Measurements from ENCODE around the gene NUSAP1.
"Not testable (repeated sequence)": the region's sequence is repeated elsewhere in the genome, so short reads cannot be mapped to it uniquely, and the experiment has no call there.

Gene NUSAP1

GRCh38 chr15:41333026-41333562 is 413 bp downstream of the NUSAP1 start:
- DNase-seq (ENCODE audit: low read depth): no peak

- no peak for DNase-seq (ENCODE audit: low read depth)
Measured at GRCh38 chr15:41334293-41335120, 1.8 kb downstream of the NUSAP1 start.

DNA sequence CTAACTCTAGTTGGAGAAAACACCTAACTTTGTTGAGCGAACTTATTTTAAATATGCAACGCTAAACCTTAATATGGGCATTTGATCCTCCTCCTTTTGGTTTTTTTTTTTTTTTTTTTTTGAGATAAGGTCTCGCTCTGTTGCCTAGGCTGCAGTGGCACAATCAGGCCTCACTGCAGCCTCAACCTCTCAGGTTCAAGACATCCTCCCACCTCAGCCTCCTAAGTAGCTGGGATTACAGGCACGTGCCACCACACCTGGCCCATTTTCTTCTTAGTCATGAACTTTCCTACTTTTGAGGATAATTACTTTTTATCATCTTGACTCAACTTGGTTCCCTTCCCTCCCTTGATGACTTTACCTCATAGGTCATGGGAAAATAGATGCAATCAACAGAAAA is 3.9 kb downstream of the NUSAP1 start:
- no peak for DNase-seq (ENCODE audit: low read depth)

- DNase-seq (ENCODE audit: low read depth): no peak
Measured at GRCh38 chr15:41337047-41337446, 4.4 kb downstream of the NUSAP1 start.

DNA sequence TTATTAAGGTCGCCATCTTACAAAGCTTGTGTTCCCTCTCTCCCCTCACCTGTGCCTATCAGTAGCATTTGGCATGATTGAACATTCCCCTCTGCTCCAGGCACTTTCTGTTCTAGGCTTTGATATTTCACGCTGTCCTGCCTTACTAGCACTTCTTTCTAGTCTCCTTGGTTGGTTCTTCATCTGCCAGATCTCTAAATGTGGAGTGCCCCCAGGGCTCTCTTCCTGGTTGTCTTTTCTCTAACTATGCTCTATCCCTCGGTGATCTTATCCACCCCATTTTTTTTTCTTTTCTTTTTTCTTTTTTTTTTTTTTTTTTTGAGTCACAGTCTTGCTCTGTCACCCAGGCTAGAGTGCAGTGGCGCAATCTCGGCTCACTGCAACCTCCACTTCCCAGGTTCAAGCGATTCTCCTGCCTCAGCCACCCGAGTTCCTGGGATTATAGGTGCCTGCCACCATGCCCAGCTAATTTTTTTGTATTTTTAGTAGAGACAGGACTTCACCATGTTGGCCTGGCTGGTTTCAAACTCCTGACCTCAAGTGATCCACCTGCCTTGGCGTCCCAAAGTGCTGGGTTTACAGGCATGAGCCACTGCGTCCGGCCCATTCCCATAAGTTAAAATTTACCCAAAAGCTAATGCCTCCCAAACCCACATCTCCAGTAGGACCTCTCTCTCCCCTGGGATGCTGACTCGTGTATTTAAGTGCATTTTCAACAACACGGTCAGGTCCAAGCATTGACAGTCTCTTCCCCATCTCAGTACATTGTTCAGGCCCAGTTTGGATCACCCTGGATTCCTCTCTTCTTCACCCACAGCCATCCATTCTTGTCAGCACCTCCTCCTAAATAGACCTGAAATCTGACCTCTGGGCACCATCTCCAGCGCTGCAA is 5.2 kb downstream of the NUSAP1 start:
- DNase-seq (ENCODE audit: low read depth): no peak

- no peak for DNase-seq (ENCODE audit: low read depth)
Measured at GRCh38 chr15:41340189-41340695, 7.6 kb downstream of the NUSAP1 start.

GRCh38 chr15:41341519-41341918 is 8.8 kb downstream of the NUSAP1 start:
- no peak for DNase-seq (ENCODE audit: low read depth)

- DNase-seq (ENCODE audit: low read depth): no peak
Measured at GRCh38 chr15:41347236-41347635, 14.6 kb downstream of the NUSAP1 start.

- DNase-seq (ENCODE audit: low read depth): no peak
Measured at GRCh38 chr15:41350057-41350717, 17.5 kb downstream of the NUSAP1 start.

DNA sequence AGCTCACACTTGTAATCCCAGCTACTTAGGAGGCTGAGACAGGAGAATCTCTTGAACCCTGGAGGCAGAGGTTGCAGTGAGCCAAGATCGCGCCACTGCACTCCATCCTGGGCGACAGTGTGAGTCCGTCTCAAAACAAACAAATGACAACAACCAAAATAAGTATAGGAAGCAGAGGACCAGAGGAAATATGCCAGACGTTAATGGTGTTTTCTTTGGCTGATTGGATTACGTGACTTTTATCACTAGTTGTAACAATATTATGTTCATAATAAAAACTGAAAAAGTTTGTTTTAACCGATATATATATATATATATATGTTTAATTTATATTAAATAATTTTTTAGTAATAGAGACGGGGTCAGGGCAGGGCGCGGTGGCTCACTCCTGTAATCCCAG is 21.7 kb downstream of the NUSAP1 start:
- DNase-seq (ENCODE audit: low read depth): no peak

- DNase-seq (ENCODE audit: low read depth): no peak
Measured at GRCh38 chr15:41367418-41367817, 34.7 kb downstream of the NUSAP1 start.

DNA sequence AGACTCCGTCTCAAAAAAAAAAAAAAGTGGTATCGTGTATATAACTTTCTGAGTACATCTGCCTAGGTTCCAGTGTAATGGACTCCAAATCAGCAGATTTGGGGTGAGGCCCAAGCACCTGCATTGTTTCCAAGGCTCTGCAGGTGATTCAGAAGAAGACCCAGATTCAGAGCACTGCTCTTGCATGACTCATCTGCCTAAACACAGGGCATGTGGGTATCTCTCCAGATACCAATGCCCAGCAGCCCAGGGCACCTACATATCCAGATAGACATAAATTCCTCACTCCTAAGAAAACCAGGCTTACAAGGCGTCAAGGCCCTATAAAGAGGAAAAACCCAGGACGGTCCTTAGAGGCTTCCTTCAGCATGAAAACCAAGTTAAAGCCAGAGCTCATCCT is 45.3 kb downstream of the NUSAP1 start:
- no peak for DNase-seq (ENCODE audit: low read depth)

DNA sequence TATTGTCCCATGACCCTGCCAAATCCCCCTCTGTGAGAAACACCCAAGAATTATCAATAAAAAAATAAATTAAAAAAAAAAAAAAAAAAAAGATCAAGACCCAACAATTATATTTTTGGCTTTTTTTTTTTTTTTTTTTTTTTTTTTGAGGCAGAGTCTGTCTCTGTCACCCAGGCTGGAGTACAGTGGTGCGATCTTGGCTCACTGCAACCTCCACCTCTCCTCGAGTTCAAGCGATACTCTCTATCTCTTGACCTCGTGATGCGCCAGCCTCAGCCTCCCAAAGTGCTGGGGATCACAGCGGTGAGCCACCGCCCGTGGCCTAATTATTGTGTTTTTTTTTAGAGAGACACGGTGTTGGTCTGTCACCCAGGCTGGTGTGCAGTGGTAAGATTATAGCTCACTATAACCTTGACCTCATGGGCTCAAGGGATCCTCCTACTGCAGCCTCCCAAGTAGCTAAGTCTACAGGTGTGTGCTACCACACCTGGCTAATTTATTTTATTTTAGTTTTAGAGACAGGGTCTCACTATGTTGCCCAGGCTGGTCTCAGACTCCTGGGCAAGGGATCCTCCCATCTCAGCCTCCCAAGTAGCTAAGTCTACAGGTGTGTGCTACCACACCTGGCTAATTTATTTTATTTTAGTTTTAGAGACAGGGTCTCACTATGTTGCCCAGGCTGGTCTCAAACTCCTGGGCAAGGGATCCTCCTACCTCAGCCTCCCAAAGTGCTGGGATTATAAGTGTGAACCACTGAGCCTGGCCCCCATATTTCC is 51.5 kb downstream of the NUSAP1 start:
- DNase-seq (ENCODE audit: low read depth): not testable (repeated sequence)

- no peak for DNase-seq (ENCODE audit: low read depth)
Measured at GRCh38 chr15:41387646-41388045, 55.0 kb downstream of the NUSAP1 start.

- DNase-seq (ENCODE audit: low read depth): no peak
Measured at GRCh38 chr15:41392659-41393058, 60.0 kb downstream of the NUSAP1 start.

DNA sequence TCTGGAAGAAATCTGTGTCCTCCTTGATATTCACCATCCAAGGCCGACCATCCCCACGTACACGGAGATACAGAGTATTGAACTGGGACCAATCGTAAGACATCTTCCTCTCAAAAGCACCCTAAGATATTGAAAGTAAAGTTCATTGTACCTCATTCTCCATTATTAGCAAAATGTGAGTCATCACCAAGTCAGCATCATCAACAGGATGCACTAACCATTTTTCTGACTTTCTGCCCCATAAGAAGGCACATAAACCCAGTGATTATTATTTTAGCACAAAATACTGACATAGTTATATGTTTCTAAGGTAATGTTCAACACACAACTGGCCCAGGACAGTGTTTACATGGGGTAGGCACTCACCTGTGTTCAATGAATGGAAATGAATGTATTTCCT is 62.2 kb downstream of the NUSAP1 start:
- no peak for DNase-seq (ENCODE audit: low read depth)

GRCh38 chr15:41396111-41396510 is 63.4 kb downstream of the NUSAP1 start:
- no peak for DNase-seq (ENCODE audit: low read depth)

- no peak for DNase-seq (ENCODE audit: low read depth)
Measured at GRCh38 chr15:41401904-41402267, 69.2 kb downstream of the NUSAP1 start.

- no peak for DNase-seq (ENCODE audit: low read depth)
Measured at GRCh38 chr15:41407341-41407740, 74.7 kb downstream of the NUSAP1 start.

GRCh38 chr15:41408234-41408641 is 75.6 kb downstream of the NUSAP1 start:
- DNase-seq (ENCODE audit: low read depth): no peak

- DNase-seq (ENCODE audit: low read depth): no peak
Measured at GRCh38 chr15:41411031-41411430, 78.3 kb downstream of the NUSAP1 start.
